Right ventricle myocardium inferior (tissue), 1 donor: ENCODE measurements around the gene MRPS17. TPM values are rescaled to one million over a fixed set of nuclear protein-coding genes. Genes with fewer than 3 reads are reported as not detected.
"Not testable (repeated sequence)": the region's sequence is repeated elsewhere in the genome, so short reads cannot be mapped to it uniquely, and the experiment has no call there.

ENCODE experiments used
- ATAC-seq: fragments of 200-7000 bp; cut with Tn5 transposase; one replicate; pipeline ENCODE4 v1.9.1; 2020; ENCODE audit warnings: mild to moderate bottlenecking, moderate library complexity
- DNase-seq: peaks from one replicate; pipeline ENCODE4 v3.0.0; 2021; ENCODE audit errors: missing footprints
- intact Hi-C: fragments of 100-400 bp; cut with DNase I; formaldehyde crosslinking; loops from one replicate; pipeline ENCODE4 v1.11.0; 2022
- long read RNA-seq: library from polyadenylated mRNA; unstranded; transcript quantifications from one replicate; pipeline ENCODE4 v2.0.0, GENCODE V29; 2021
- total RNA-seq: library from RNA; stranded (reverse); fragmentation: NEBNext Ultra II Directional; extraction: Animal tissue kit (Norgen Biotek cat#: 25700); gene quantifications from one replicate; pipeline ENCODE4 v1.2.1, GENCODE V29; 2021
- donor health status: DM: no; HTN: yes; CAD: no; lungs with severe emphysema.

Gene MRPS17
- total RNA-seq, result 20.8 TPM
- long read RNA-seq, transcript MRPS17-201 (3 exons, 1,845 nt), result major isoform, 14 of 16 reads
- long read RNA-seq, partial matches to known transcripts, result 1 of 16 reads
- long read RNA-seq, other reads (novel, unspliced or antisense), result 1 of 16 reads

- DNase-seq (peak; percentile 96), ATAC-seq (peak; percentile 100)
- intact Hi-C loops, result loop anchor here (2.0 to 10.0 kb wide), 3 partner anchors 63 to 587 kb away; partner anchors contain the start of gene LANCL2
Measured at GRCh38 chr7:55951637-55952351, at the start of gene MRPS17. Gene MRPS17 (plus strand): TSS chr7:55951877. CDS start chr7:55953196, 1,319 bp downstream.

DNA sequence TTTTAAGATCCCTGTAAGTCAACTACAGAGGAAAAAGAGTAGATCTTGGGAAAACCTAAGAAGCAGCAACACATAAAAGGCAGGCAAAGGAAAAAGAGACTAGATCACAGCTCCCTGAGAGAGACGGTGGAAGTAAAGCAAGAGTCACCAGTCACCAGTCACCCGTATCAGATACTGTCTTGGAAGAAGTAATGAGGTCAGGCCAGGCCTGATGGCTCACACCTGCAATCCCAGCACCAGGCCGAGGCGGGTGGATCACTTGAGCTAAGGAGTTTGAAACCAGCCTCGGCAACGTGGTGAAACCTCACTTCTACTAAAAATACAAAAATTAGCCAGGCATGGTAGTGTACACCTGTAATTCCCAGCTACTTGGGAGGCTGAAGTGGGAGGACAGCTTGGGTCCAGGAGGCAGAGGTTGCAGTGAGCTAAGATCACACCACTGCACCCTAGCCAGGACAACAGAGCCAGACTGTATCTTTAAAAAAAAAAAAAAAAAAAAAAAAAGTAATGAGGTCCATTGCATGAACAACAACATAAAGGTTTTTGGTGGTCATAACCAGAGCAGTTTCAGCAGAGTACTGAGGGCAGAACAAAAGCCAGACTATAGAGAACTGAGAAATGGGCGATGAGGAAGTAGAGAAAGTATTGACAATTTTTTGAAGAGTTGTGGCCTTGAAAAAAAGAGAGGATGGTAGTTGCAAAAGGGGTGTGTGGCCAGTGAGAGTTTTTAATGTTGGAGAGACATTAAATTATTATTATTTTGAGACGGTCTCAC lies 47.5 kb upstream of the MRPS17 start:
- DNase-seq, result no peak
- no peak for ATAC-seq

DNA sequence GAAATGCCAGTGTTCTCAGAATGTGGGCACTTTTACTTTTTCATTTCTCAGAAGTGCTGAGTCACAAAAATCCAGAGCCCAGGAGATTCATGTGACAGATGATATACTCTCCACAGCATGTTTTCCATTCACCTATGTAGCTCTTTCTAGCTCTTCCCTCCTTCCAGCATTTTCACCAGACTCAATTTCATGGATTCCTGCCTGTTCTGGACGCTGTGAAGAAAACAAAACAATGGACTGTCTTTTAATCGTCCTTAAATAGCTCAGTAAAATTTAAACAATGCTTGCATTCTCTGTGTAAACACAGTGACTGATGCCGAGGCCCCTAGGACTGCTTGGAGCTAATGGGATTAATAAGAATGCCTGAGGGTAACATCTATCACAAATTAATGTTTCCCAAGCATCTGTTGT lies 38.9 kb upstream of the MRPS17 start:
- intact Hi-C loops, result no loop called here
- DNase-seq (no peak), ATAC-seq (no peak)

More for the DNA sequence above, 47.5 kb upstream of the MRPS17 start:
- intact Hi-C loops, result no loop called here

- DNase-seq (no peak), ATAC-seq (no peak)
- intact Hi-C loops, result no loop called here
Measured at GRCh38 chr7:55917771-55918170, 33.9 kb upstream of the MRPS17 start.

DNA sequence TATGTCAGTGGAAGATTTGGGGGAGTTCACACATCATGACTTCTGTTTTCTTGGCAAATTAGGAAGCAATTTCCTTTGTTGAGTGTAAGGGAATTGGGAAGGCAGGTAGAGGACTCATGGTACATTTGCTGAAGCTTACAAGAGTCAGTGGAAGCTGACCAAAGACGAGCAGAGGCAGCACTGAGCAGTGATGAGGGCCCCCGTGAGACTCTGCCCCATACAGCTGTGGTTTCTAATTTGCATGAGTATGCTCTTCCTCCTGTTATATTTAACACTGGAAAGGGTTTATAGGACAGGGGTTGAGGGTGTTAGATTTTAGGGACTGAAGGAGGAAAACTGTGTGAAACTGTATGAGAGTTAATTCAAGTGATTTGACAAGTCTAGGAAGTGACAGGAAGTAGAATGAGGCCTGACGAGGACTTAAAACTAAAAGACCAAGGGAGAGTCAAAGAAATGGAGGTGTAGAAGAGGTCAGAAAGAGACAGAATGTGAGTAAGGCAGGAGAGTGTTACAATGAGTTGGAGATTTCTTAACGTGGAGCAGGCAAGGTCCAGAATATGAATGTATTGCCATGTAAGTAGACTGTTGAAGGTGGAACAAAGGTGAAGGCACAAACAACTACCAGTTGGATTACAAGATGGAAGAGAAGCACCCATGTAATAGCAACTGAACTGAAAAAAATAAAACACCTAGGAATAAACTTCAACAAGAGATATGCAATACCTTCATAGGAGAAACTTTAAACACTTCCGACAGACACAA lies 23.5 kb upstream of the MRPS17 start:
- no peak for ATAC-seq
- intact Hi-C loops, result no loop called here

DNA sequence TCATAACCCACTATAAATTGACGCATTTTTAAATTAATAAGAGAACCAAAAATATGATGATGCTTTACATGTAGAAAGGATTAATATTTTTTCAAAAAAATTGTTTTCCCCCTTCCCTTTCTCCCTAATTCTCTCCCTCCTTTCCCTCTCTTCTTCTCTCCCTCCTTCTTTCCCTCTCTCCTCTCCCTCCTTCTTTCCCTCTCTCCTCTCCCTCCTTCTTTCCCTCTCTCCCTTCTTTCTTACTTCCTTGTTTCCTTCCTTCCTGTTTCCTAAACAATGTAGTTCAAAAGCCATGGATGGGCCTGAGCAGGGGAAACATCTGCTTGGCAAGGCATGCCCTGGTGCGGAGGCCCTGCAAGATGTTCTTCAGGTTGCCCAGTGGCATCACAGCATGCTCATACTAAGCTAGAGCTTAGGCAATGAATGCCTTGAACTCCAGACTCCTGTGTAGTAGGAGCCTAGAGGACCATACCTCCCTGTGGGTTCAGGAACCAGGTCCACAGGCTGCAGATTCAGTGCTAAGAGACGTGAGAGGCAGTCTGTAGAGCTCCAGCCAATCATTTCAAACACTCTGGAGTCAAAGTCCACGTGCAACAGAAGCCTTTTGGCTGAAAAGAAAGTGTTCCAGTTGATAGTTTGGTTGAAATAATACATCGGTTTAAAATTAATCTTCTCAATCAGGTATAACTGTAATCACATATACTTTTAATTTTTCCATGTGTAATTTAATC lies 20.1 kb upstream of the MRPS17 start:
- intact Hi-C loops, result no loop called here

More for the DNA sequence above, 23.5 kb upstream of the MRPS17 start:
- DNase-seq, result no peak

GRCh38 chr7:55939514-55940123 lies 12.1 kb upstream of the MRPS17 start:
- DNase-seq, result no peak
- intact Hi-C loops, result no loop called here
- no peak for ATAC-seq

More for the DNA sequence above, 20.1 kb upstream of the MRPS17 start:
- no peak for DNase-seq
- ATAC-seq, result no peak

- ATAC-seq, result no peak
- intact Hi-C loops, result no loop called here
- DNase-seq, result no peak
Measured at GRCh38 chr7:55946545-55946944, 5.1 kb upstream of the MRPS17 start.

- not testable (repeated sequence) for ATAC-seq, DNase-seq
- intact Hi-C loops, result loop anchor here (5.0 to 10.0 kb wide), 2 partner anchors 310 to 588 kb away; partner anchors contain the start of gene LANCL2
Measured at GRCh38 chr7:55952352-55952671, 635 bp downstream of the MRPS17 start.

DNA sequence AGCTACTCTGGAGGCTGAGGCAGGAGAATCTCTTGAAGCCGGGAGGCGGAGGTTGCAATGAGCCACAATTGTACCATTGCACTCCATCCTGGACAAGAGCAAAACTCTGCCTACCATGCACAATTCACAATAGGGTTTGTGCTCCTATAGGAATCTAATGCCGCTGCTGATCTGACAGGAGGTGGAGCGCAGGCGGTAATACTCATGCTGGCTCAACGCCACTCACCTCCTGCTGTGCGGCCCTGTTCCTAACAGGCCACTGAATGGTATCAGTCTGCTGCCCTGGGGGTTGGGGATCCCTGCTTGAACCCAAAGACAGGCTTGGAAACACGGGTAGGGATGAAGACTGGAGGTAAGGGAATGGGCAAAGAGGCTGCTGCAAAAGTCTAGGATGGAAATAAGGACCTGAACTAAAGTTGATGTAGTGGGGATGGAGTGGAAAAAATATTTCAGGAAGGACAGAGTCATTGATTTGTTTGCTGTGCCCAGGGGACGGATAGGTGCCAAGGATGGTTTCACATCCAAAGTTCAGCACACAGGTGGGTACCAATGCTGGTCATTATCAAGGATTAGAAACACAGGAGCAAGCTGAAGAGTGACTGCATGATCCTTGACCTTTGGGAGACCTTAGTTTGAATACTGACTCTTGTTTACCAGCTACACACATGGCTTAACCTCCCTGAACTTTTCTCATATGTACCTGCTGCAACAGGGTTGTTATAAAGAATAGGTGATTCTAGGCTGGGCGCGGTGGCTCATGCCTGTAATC lies 2.2 kb downstream of the MRPS17 start:
- no peak for ATAC-seq
- intact Hi-C loops, result loop anchor here (5.0 to 10.0 kb wide), 2 partner anchors 312 to 589 kb away; partner anchors contain the start of gene LANCL2
- DNase-seq, result no peak

- intact Hi-C loops, result loop anchor here (10.0 kb wide), 1 partner anchor 592 kb away; the partner anchor contains the start of gene LANCL2
- DNase-seq, result no peak
- ATAC-seq, result no peak
Measured at GRCh38 chr7:55957190-55957589, 5.5 kb downstream of the MRPS17 start.

DNA sequence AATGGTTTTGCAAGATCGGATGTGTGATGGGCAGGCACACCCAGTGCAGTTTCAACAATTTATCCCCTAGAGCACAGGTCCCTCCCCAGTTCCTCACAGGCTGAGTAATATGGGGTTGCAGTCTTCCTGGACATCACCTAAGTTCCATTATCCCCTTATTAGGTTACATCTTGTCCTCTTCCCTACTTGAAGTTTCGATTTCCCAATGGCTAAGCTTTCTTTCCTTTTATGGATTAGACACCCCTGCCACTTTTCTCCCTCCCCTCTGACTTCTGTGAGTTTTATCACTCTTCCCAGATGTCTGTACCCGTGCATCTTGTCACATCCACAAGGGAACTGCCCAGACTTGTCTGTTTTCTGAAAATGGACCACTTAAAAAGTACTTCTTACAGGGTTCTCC lies 10.3 kb downstream of the MRPS17 start:
- ATAC-seq (no peak), DNase-seq (no peak)
- intact Hi-C loops, result loop anchor here (5.0 to 10.0 kb wide), 2 partner anchors 75 to 1383 kb away; partner anchors contain the start of gene ZNF713

GRCh38 chr7:55963584-55964168 lies 12.0 kb downstream of the MRPS17 start:
- ATAC-seq, result no peak
- no peak for DNase-seq
- intact Hi-C loops, result loop anchor here (5.0 to 10.0 kb wide), 2 partner anchors 76 to 1381 kb away; partner anchors contain the start of gene ZNF713

GRCh38 chr7:55964261-55965099 lies 12.8 kb downstream of the MRPS17 start, which contains the start of gene NIPSNAP2:
Gene NIPSNAP2 (plus strand): TSS chr7:55964585. CDS start chr7:55964610, 25 bp downstream.
- ATAC-seq (peak; percentile 96), DNase-seq (peak; percentile 92)
- intact Hi-C loops, result loop anchor here (5.0 to 10.0 kb wide), 3 partner anchors 77 to 1380 kb away; partner anchors contain the start of genes CCT6A, PSPH and ZNF713

GRCh38 chr7:55965100-55965470 lies 13.4 kb downstream of the MRPS17 start:
- no peak for ATAC-seq
- intact Hi-C loops, result loop anchor here (5.0 to 10.0 kb wide), 2 partner anchors 87 to 1380 kb away; partner anchors contain the start of genes CCT6A and PSPH
- DNase-seq, result no peak
